Embryonic facial prominence (tissue), 1 donor: ENCODE results near the gene CFAP299.

ENCODE experiments used
- DNase-seq: peaks from one replicate; pipeline ENCODE4 v3.0.0-alpha.2; 2016; ENCODE audit errors: extremely low spot score

CFAP299 gene

GRCh38 chr4:80921441-80921840 is 585.9 kb downstream of the CFAP299 start:
- DNase-seq: no peak

GRCh38 chr4:80922941-80923340 is 587.4 kb downstream of the CFAP299 start:
- no peak for DNase-seq

- DNase-seq: no peak
Observed at GRCh38 chr4:80925293-80925692, 589.8 kb downstream of the CFAP299 start.

- no peak for DNase-seq
Observed at GRCh38 chr4:80926446-80926845, 590.9 kb downstream of the CFAP299 start.

GRCh38 chr4:80926891-80927290 is 591.4 kb downstream of the CFAP299 start:
- no peak for DNase-seq

- DNase-seq: no peak
Observed at GRCh38 chr4:80927420-80927819, 591.9 kb downstream of the CFAP299 start.

- no peak for DNase-seq
Observed at GRCh38 chr4:80931631-80932081, 596.1 kb downstream of the CFAP299 start.

GRCh38 chr4:80948141-80948540 is 612.6 kb downstream of the CFAP299 start:
- DNase-seq: no peak

GRCh38 chr4:80948995-80949394 is 613.5 kb downstream of the CFAP299 start:
- no peak for DNase-seq

- DNase-seq: no peak
Observed at GRCh38 chr4:80956421-80956820, 620.9 kb downstream of the CFAP299 start.

- DNase-seq: no peak
Observed at GRCh38 chr4:80963051-80963450, 627.5 kb downstream of the CFAP299 start.

GRCh38 chr4:80967346-80967745 is 631.8 kb downstream of the CFAP299 start:
- DNase-seq: no peak

- no peak for DNase-seq
Observed at GRCh38 chr4:80980239-80980638, 644.7 kb downstream of the CFAP299 start.

GRCh38 chr4:80986011-80986410 is 650.5 kb downstream of the CFAP299 start:
- DNase-seq: no peak

- DNase-seq: peak; percentile 51
Observed at GRCh38 chr4:80989921-80990544, 654.5 kb downstream of the CFAP299 start.

GRCh38 chr4:80990851-80991250 is 655.3 kb downstream of the CFAP299 start:
- DNase-seq: no peak

- DNase-seq: no peak
Observed at GRCh38 chr4:80999943-81000342, 664.4 kb downstream of the CFAP299 start.

GRCh38 chr4:81003597-81004111 is 668.1 kb downstream of the CFAP299 start:
- no peak for DNase-seq

GRCh38 chr4:81007417-81007816 is 671.9 kb downstream of the CFAP299 start:
- DNase-seq: no peak
